ENCODE measurements around the gene TMEM9B.
"Not testable (repeated sequence)": the region's sequence is repeated elsewhere in the genome, so short reads cannot be mapped to it uniquely, and the experiment has no call there.

The TMEM9B gene

DNA sequence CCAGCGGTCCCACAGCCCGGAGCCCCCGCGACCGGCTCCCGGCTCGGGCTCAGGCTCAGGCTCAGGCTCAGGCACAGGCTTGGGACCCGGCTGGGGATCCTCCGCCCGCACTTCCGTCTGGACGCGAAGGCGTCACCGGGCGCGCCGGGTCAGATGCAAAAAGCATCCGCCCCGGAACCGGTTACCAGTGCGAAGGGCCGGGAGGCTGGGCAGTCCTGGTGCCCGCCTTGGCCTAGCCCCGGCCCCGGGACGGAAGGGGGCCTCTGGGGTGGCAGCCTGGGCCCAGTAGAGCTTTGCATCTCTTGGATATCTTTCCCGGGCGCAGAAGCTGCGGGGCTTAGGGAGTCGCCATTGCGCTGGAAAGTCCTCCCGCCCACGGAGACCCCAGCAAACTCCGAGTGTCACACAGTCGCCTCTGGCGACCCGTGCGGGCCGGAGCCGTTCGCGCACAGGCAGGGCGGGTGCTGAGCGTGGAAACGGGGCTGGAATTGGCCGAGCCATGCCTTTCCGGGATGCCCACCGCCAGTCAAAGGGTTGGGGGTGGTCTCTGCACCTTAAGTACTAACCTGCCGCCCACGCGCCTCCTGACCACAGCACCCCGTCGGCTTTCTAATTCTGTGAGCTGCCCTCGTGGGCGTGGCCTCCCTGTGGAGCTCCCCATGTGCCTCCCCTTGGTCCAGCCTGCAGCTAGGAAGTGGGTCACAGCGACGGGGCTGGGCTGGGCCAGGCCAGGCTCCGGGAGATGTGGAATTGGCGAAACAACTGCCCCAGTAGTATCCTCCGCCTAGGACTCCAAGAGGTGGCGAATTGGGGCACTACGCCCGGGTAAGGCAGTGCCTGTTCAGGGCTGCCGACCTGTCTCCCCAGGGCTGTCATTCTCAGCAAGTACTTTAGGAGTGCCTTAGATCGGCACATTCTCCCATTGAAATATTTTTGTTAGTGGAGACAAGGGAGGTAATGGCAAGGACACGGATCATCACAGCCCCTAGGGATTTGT is at the start of gene TMEM9B:
TMEM9B (minus strand) TSS at position 119 of the 997 bp plus-strand sequence. CDS start 129 bp downstream, outside the sequence.
- peak; percentile 63 for DNase-seq (ENCODE audit: low read depth)

DNA sequence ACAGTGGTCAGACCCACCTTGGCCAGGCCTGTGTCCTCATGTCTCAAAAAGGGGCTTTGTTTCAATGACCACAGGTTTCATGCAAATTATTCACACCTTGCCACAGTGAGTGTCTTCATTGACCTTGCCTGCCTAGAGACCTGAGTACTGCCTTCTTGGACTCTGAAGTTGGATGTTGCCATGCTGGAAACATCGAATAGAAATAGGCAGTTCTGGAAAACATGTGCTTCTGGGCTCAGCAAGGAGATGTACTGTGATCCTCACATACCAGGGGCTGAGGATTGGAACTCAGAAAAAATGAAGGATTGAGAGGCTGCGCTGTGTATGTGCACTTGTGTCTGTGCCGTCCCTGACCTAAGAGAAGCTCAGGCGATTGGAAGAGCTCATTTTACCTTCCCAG is 49.1 kb upstream of the TMEM9B start:
- no peak for DNase-seq (ENCODE audit: low read depth)

GRCh38 chr11:9009538-9009937 is 45.3 kb upstream of the TMEM9B start:
- DNase-seq (ENCODE audit: low read depth): not testable (repeated sequence)

- DNase-seq (ENCODE audit: low read depth): no peak
These were observed 44.4 kb upstream of the TMEM9B start for GRCh38 chr11:9008661-9009060.

DNA sequence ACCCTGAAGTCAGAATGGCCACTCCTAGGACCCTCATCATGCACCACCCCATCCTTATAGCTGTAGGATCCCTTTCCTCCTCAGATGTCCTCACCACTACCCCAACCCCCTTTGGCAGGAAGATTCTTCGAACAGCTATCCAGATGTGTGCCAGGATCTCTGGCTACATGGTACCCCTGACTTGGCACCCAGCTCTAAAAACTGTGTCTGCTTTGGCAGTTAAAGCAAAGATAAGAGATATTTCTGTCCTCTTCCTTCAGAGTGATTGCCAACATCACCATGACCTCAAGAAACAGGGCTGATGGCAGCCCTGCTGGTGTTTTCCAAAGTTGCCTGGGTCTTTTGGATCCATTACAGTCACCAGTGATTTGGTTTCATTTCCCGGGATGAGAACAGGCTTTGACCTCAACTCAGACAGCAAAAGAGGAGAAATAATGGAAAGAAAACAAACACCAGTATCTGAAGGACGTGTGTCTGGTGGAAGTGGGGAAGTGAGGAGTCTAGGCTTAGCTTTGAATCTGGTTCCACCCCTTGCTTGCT is 43.8 kb upstream of the TMEM9B start:
- no peak for DNase-seq (ENCODE audit: low read depth)

DNA sequence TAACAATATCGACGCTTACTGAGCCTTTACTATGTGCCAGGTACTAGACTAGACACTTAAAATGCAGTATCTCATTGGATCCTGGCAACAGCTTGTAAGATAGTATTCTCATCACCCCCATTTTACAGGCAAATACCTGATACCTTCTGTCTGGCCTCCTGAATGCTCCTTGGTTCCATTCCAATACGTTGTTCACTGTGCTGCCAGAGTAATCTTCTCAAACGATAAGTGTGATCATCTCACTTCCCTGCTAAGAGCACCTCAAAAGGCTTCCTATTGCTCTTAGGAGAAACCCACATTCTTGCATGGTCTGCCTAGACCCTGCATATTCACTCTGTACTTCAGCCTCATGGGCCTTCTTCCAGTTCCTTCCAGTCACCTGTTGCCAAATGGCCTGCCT is 40.8 kb upstream of the TMEM9B start:
- no peak for DNase-seq (ENCODE audit: low read depth)

GRCh38 chr11:9004183-9004926 is 40.1 kb upstream of the TMEM9B start:
- no peak for DNase-seq (ENCODE audit: low read depth)

GRCh38 chr11:9003573-9004182 is 39.4 kb upstream of the TMEM9B start, which contains the start of gene NRIP3:
TSS of gene NRIP3 (minus strand) at chr11:9004001. CDS start at chr11:9003935, 66 bp downstream.
- DNase-seq (ENCODE audit: low read depth): peak; percentile 44

GRCh38 chr11:9002920-9003572 is 38.8 kb upstream of the TMEM9B start:
- no peak for DNase-seq (ENCODE audit: low read depth)

DNA sequence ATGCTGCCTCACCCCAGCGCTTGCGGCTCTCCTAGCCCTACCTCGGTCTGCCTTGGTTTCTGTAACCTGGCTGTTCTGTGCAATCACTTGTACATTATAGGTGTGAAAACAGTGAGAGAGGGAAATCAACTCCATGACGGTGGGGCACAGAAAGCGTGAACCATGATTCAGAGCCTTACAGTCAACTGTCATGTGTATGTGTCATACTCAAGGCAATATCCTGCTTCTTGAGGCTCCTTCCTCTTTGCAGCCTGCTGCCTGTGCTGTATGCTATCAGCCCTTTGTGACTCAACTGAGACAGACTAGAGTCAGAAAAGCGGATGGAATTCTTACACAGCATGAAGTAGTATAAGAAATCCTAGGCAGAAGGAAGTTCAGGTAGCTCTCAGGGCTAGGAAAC is 37.5 kb upstream of the TMEM9B start:
- DNase-seq (ENCODE audit: low read depth): no peak

DNA sequence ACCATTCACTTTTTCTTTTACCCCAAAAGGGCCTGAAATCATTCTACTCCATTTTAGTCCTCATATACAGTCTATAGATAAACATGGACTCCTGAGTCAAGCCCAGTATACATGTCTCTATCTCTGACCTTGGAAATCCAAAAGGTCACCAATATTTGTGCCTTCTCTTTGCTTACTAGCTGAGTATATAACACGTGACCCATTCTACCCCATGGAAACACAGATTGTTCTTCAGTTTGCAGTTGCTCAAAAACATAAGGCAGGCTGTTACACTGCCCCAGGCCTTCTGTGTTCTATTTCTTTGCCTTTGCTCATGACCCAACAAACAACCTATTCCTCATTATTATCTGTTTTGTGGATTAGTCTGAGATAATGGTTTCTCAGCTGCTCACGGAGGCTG is 33.8 kb upstream of the TMEM9B start:
- no peak for DNase-seq (ENCODE audit: low read depth)

DNA sequence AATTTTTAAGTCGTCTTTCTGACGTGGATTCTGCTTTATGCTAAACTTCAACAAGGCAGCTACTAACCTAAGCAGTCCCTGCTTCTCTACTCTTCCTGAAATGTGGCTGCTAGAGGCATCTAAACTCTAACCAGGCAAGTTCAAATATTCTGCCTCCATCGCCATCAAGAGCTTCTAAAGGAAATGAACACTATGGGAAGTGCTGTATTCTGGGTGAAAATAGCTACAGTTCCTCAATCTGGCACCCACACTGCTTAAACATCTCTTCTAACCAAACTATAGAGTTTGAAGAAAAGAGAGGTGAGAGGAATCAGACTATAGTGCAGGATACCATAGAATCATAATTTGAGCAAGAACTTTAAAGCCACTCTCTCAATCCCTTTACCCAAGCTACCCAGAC is 33.2 kb upstream of the TMEM9B start:
- no peak for DNase-seq (ENCODE audit: low read depth)

DNA sequence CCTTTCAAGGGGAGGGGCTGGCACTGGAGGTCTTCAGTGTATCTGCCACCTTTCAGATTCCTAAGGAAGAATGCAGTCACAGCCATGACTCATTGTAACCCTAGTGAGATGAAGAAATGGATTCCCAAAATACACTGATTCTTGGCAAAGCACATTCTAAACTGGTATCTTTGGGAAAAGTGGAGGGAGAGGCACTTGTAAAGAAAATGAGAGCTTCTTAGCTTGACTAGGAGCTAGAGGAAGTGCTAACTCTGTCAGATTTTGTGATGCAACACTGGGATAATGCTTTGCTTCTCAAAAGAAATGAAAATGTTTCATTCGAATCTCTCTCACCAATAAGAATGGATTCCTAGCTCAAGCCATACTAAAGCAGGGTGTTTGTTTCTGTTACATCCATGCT is 25.2 kb upstream of the TMEM9B start:
- DNase-seq (ENCODE audit: low read depth): no peak

DNA sequence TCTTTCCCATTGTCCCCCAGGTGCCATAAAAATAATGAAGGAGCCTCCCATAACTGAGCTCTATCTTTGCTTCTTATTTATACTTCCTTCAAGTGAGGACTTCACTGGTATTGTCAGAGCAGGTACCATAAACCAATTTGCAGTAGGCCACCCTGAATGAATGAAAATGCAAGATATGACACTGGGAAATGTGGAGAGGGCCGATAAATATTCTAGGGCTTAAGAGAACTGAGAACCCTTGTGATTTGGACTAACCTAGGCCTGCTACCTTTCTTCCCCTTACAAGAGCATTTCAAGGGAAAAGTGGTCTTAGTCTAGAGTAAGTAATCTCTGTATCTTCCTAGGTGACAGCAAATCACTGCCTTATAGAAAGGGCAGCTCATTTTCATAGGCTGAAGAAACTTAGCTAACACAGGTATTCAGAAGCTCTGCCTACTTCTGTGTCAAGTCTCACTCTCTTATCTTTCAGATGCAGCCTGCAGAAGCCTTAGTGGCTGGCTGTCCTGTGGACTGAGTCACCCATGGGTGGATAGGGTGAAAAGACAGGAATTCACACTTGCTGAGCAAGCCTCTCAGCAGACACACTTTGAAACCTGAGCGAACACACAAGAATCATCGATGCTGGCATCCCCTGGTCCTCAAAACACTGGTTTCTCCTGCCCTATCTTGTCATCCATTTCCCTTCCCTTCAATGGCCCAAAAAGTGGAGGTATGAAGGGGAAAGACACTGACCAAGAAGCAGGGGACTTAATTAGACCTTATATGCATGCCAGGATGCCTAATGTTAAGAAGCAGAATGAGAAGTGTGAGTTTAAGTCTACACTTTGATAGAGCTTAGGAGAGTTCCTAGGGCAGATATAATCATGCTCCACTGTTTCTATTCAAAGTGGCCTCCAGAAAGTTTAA is 24.3 kb upstream of the TMEM9B start:
- DNase-seq (ENCODE audit: low read depth): no peak

DNA sequence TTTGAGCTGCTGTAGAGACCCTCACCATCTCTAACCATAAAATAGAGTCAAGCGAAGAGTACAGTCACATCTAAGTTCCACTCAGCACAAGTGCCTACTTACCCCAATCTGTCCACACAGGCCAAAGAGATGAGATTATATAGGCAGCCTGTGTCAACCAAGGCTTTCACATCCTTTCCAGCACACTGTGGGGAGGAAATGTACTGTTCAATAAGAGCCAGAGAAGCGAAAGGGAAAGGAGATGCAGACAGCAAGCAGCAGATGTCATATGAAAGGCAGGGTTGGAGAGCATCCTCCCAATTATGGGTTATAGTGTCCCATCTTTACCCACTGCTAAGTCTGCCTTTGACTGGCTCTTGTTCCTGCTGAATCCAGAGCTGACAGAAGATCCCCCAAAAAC is 23.2 kb upstream of the TMEM9B start:
- no peak for DNase-seq (ENCODE audit: low read depth)

GRCh38 chr11:8986772-8987171 is 22.5 kb upstream of the TMEM9B start:
- DNase-seq (ENCODE audit: low read depth): not testable (repeated sequence)

DNA sequence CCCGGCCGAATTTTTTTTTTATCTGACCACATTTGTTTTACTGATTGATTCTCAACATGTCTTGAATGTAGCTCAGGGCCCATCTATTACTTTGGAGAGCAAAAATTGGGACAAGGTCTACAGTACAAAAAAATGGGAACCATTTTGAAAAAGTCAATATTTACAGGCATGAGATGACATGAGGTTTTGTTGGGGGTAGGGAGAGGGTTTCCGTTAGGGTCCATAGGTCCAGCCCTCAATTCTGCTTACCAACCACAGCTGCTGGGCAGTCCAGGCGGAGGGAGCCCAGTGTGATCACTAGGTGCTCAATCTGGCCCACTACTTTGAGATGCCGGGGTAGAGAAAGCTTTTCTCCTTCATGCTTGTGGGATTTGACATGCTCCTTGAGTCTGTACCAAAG is 21.2 kb upstream of the TMEM9B start:
- DNase-seq (ENCODE audit: low read depth): no peak

DNA sequence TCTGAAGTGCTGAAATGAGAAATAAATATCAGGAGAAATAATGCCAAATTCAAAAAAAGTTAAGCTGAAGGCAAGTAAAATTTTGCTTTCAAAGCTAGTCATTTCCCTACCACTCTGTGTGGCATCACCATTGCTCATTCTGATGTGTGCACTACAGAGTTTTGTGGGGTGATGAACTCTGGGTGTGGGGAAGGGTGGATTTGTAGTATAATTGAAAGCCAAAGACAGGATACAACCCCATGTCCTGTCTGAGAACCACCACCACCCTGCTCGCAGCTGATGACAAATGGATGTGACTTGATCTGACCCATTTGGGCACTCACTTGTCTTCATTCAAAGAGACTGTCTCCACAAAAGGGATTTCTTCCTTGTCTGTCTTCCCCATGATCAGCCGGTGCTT is 19.3 kb upstream of the TMEM9B start:
- no peak for DNase-seq (ENCODE audit: low read depth)

- no peak for DNase-seq (ENCODE audit: low read depth)
These were observed 16.2 kb upstream of the TMEM9B start for GRCh38 chr11:8980485-8980884.

- not testable (repeated sequence) for DNase-seq (ENCODE audit: low read depth)
These were observed 15.1 kb upstream of the TMEM9B start for GRCh38 chr11:8979365-8979764.

GRCh38 chr11:8973121-8973520 is 8.9 kb upstream of the TMEM9B start:
- DNase-seq (ENCODE audit: low read depth): no peak
